AG04449 (cell line): Measurements from ENCODE around the gene UROC1.

Experiments
- CTCF ChIA-PET: fragments of 350-600 bp; formaldehyde crosslinking; extraction: SDS; loops from one replicate; lab custom pipeline; 2021; ENCODE audit warnings: antibody characterized with exemption; lab: Yijun Ruan, JAX
- POLR2A ChIA-PET: fragments of 400-600, 350-600 bp; formaldehyde crosslinking; extraction: SDS; loops from one replicate; lab custom pipeline; 2020; ENCODE audit warnings: antibody characterized with exemption, inconsistent platforms; lab: Yijun Ruan, JAX
- DNase-seq: peaks from one replicate; pipeline ENCODE4 v3.0.0-alpha.2; 2010; ENCODE audit warnings: low read depth, low spot score
- H3K4me3 ChIP-seq: 2 replicates; pipeline ENCODE4 v1.5.1; 2011; ENCODE audit warnings: low read depth, mild to moderate bottlenecking, control low read depth, low read length
- CTCF ChIP-seq: IDR thresholded peaks from one replicate; pipeline ENCODE4 v1.5.1; 2011; ENCODE audit warnings: mild to moderate bottlenecking, moderate library complexity, low read length, control low read depth, inconsistent platforms; ENCODE audit not compliant: insufficient read depth; ENCODE audit errors: missing control alignments

UROC1 gene

GRCh38 chr3:126514161-126514560 is 3.4 kb downstream of the UROC1 start:
- H3K4me3 ChIP-seq = no peak overlapping the region
- ChIA-PET POLR2A (no interaction called here), CTCF (interaction anchor here (0.8 to 6.1 kb wide), 2 partner anchors 7 to 24 kb away, joined by 3 to 68 read pairs; partner anchors contain the start of gene CHST13)
- DNase-seq = no peak
- no peak for TF ChIP-seq CTCF

GRCh38 chr3:126512916-126513650 is 4.5 kb downstream of the UROC1 start:
- ChIA-PET CTCF (interaction anchor here (0.8 to 6.1 kb wide), 2 partner anchors 8 to 23 kb away, joined by 3 to 68 read pairs; partner anchors contain the start of gene CHST13), POLR2A (no interaction called here)
- TF ChIP-seq CTCF = no peak
- DNase-seq = no peak
- no peak overlapping the region for H3K4me3 ChIP-seq

- TF ChIP-seq CTCF = no peak
- ChIA-PET CTCF (interaction anchor here (6.1 kb wide), 1 partner anchor 9 kb away, joined by 68 read pairs; the partner anchor contains the start of gene CHST13), POLR2A (no interaction called here)
- no peak for DNase-seq
- no peak overlapping the region for H3K4me3 ChIP-seq
Observed at GRCh38 chr3:126512026-126512425, 5.5 kb downstream of the UROC1 start.

GRCh38 chr3:126511291-126511690 is 6.3 kb downstream of the UROC1 start:
- no peak for TF ChIP-seq CTCF
- no peak overlapping the region for H3K4me3 ChIP-seq
- CTCF ChIA-PET = interaction anchor here (6.1 kb wide), 1 partner anchor 10 kb away, joined by 68 read pairs; the partner anchor contains the start of gene CHST13
- POLR2A ChIA-PET = no interaction called here
- DNase-seq = no peak

GRCh38 chr3:126510308-126510910 is 7.2 kb downstream of the UROC1 start:
- CTCF ChIA-PET = interaction anchor here (6.1 kb wide), 1 partner anchor 11 kb away, joined by 68 read pairs; the partner anchor contains the start of gene CHST13
- POLR2A ChIA-PET = no interaction called here
- H3K4me3 ChIP-seq = no peak overlapping the region
- DNase-seq = no peak
- no peak for TF ChIP-seq CTCF
